Thymus (tissue), 11 donors: ENCODE results near the gene DFFB. TPM values are rescaled to one million over a fixed set of nuclear protein-coding genes. Genes with fewer than 3 reads are reported as not detected.

ENCODE experiments used
- DNase-seq, 9 donors: peaks; one replicate each; pipeline ENCODE4 v3.0.0-alpha.2; 2013; ENCODE audit warnings: low spot score in 9 of 9, low read depth in 6 of 9, missing footprints in 1 of 9
- H3K27ac ChIP-seq, 2 donors: one replicate each; pipeline ENCODE4 v1.5.1; 2013; ENCODE audit warnings: control low read depth in 1 of 2, low read depth in 1 of 2, low read length in 1 of 2, mild to moderate bottlenecking in 1 of 2, moderate library complexity in 1 of 2
- H3K27me3 ChIP-seq, 2 donors: one replicate each; pipeline ENCODE4 v1.5.1; 2013; ENCODE audit warnings: low read length in 1 of 2; ENCODE audit not compliant: control insufficient read depth in 2 of 2, insufficient read depth in 1 of 2
- H3K36me3 ChIP-seq, 2 donors: one replicate each; pipeline ENCODE4 v1.5.1; 2013; ENCODE audit warnings: low read length in 1 of 2, mild to moderate bottlenecking in 1 of 2, moderate library complexity in 1 of 2; ENCODE audit not compliant: control insufficient read depth in 2 of 2, insufficient read depth in 2 of 2
- H3K4me1 ChIP-seq, 2 donors: one replicate each; pipeline ENCODE4 v1.5.1; 2013; ENCODE audit warnings: low read length in 2 of 2; ENCODE audit not compliant: control insufficient read depth in 2 of 2, insufficient read depth in 2 of 2
- H3K4me3 ChIP-seq, 2 donors: one replicate each; pipeline ENCODE4 v1.5.1; 2013; ENCODE audit warnings: low read length in 2 of 2, control low read depth in 1 of 2, mild to moderate bottlenecking in 1 of 2
- H3K9me3 ChIP-seq, 2 donors: one replicate each; pipeline ENCODE4 v1.5.1; 2013; ENCODE audit warnings: low read length in 1 of 2, mild to moderate bottlenecking in 1 of 2; ENCODE audit not compliant: control insufficient read depth in 2 of 2, insufficient read depth in 1 of 2
- WGBS: extraction: QIAGEN DNeasy Blood & Tissue Kit; methylation state at CpG from one replicate; pipeline ENCODE4 v1.1.7; 2013; 5-methylcytosine and 5-hydroxymethylcytosine counted together
- polyA plus RNA-seq: library from polyadenylated mRNA; stranded (reverse); fragments of 200-250 nt; gene quantifications from one replicate; pipeline ENCODE4 v1.2.3, GENCODE V29; 2013
- total RNA-seq: library from RNA; stranded (reverse); fragments of 120-200 nt; gene quantifications from one replicate; pipeline ENCODE4 v1.2.4, GENCODE V29; 2013
- donor health status: healthy.

Gene DFFB
- total and polyA plus RNA-seq, 2 donors, result 4.5 to 6.7 TPM

- no peaks in the 10 kb centered on the region for H3K9me3 ChIP-seq
- H3K27me3 ChIP-seq, result no peaks in the 10 kb centered on the region
- H3K4me3 ChIP-seq, result peak overlapping the region in 1 of 2 donors; percentile 66
- no peak overlapping the region for H3K27ac ChIP-seq
- peaks cover 20% of the 10 kb centered on the region in 2 donors for H3K4me1 ChIP-seq
- peak in 3 of 9 donors; percentile 13 to 55 (median 13) for DNase-seq
- H3K36me3 ChIP-seq, result no peaks in the 10 kb centered on the region
- WGBS, result 86% methylated on average over 34 of the region's 34 CpGs
Measured at GRCh38 chr1:3858231-3858981, 1.1 kb downstream of the DFFB start.

GRCh38 chr1:3863231-3863935 lies 6.1 kb downstream of the DFFB start:
- H3K27ac ChIP-seq, result no peak overlapping the region
- peaks cover 0 to 2% of the 10 kb centered on the region in 2 donors for H3K36me3 ChIP-seq
- no peaks in the 10 kb centered on the region for H3K9me3 ChIP-seq
- H3K4me3 ChIP-seq, result no peak overlapping the region
- no peak for DNase-seq
- 96% methylated on average over 12 of the region's 12 CpGs for WGBS
- peaks cover 0 to under 1% of the 10 kb centered on the region in 2 donors for H3K4me1 ChIP-seq
- no peaks in the 10 kb centered on the region for H3K27me3 ChIP-seq

- Histone ChIP-seq H3K36me3 (peaks cover 0 to 5% of the 10 kb centered on the region in 2 donors), H3K4me3 (no peak overlapping the region), H3K9me3 (no peaks in the 10 kb centered on the region), H3K27ac (no peak overlapping the region), H3K4me1 (no peaks in the 10 kb centered on the region), H3K27me3 (no peaks in the 10 kb centered on the region)
- no peak for DNase-seq
- WGBS, result 93% methylated on average over 6 of the region's 6 CpGs
Measured at GRCh38 chr1:3864884-3865283, 7.6 kb downstream of the DFFB start.

- H3K9me3 ChIP-seq, result no peaks in the 10 kb centered on the region
- no peak for DNase-seq
- H3K4me3 ChIP-seq, result no peak overlapping the region
- H3K27ac ChIP-seq, result no peak overlapping the region
- H3K36me3 ChIP-seq, result peaks cover 0 to 5% of the 10 kb centered on the region in 2 donors
- H3K4me1 ChIP-seq, result no peaks in the 10 kb centered on the region
- WGBS, result 95% methylated on average over 18 of the region's 18 CpGs
- no peaks in the 10 kb centered on the region for H3K27me3 ChIP-seq
Measured at GRCh38 chr1:3865606-3866160, 8.4 kb downstream of the DFFB start.

GRCh38 chr1:3868464-3869006 lies 11.3 kb downstream of the DFFB start:
- H3K27me3 ChIP-seq, result no peaks in the 10 kb centered on the region
- 87% methylated on average over 13 of the region's 13 CpGs for WGBS
- no peaks in the 10 kb centered on the region for H3K9me3 ChIP-seq
- peaks cover 0 to 14% of the 10 kb centered on the region in 2 donors for H3K36me3 ChIP-seq
- no peak overlapping the region for H3K27ac ChIP-seq
- H3K4me3 ChIP-seq, result no peak overlapping the region
- no peak for DNase-seq
- no peaks in the 10 kb centered on the region for H3K4me1 ChIP-seq

GRCh38 chr1:3869751-3870301 lies 12.6 kb downstream of the DFFB start:
- H3K27me3 ChIP-seq, result no peaks in the 10 kb centered on the region
- H3K27ac ChIP-seq, result no peak overlapping the region
- WGBS, result 91% methylated on average over 18 of the region's 18 CpGs
- H3K4me1 ChIP-seq, result no peaks in the 10 kb centered on the region
- no peak overlapping the region for H3K4me3 ChIP-seq
- H3K36me3 ChIP-seq, result peaks cover 0 to 21% of the 10 kb centered on the region in 2 donors
- no peaks in the 10 kb centered on the region for H3K9me3 ChIP-seq
- DNase-seq, result no peak

GRCh38 chr1:3871451-3871805 lies 14.2 kb downstream of the DFFB start:
- no peak for DNase-seq
- no peaks in the 10 kb centered on the region for H3K4me1 ChIP-seq
- H3K4me3 ChIP-seq, result no peak overlapping the region
- no peaks in the 10 kb centered on the region for H3K27me3 ChIP-seq
- H3K36me3 ChIP-seq, result peaks cover 0 to 25% of the 10 kb centered on the region in 2 donors
- H3K9me3 ChIP-seq, result no peaks in the 10 kb centered on the region
- 97% methylated on average over 7 of the region's 7 CpGs for WGBS
- H3K27ac ChIP-seq, result no peak overlapping the region

GRCh38 chr1:3872546-3872945 lies 15.3 kb downstream of the DFFB start:
- no peaks in the 10 kb centered on the region for H3K27me3 ChIP-seq
- H3K9me3 ChIP-seq, result no peaks in the 10 kb centered on the region
- no peak for DNase-seq
- no peaks in the 10 kb centered on the region for H3K4me1 ChIP-seq
- whole genome bisulfite sequencing, result 96% methylated on average over 8 of the region's 8 CpGs
- H3K27ac ChIP-seq, result no peak overlapping the region
- H3K36me3 ChIP-seq, result peaks cover 0 to 25% of the 10 kb centered on the region in 2 donors
- H3K4me3 ChIP-seq, result no peak overlapping the region

- Histone ChIP-seq H3K4me3 (no peak overlapping the region), H3K36me3 (peaks cover 0 to 26% of the 10 kb centered on the region in 2 donors), H3K27ac (no peak overlapping the region), H3K27me3 (no peaks in the 10 kb centered on the region), H3K4me1 (no peaks in the 10 kb centered on the region), H3K9me3 (peaks cover 0 to 5% of the 10 kb centered on the region in 2 donors)
- no peak for DNase-seq
- 97% methylated on average over 23 of the region's 23 CpGs for WGBS
Measured at GRCh38 chr1:3874736-3875135, 17.5 kb downstream of the DFFB start.
